Embryonic facial prominence (tissue), 1 donor: Measurements from ENCODE around the gene OPCML.

ENCODE experiments used
- DNase-seq: peaks from one replicate; pipeline ENCODE4 v3.0.0-alpha.2; 2016; ENCODE audit errors: extremely low spot score

The OPCML gene

GRCh38 chr11:132852361-132852760, 679.9 kb downstream of the OPCML start:
- no peak for DNase-seq

GRCh38 chr11:132851247-132851646, 681.1 kb downstream of the OPCML start:
- no peak for DNase-seq

- no peak for DNase-seq
Measured at GRCh38 chr11:132850266-132850665, 682.0 kb downstream of the OPCML start.

- DNase-seq = no peak
Measured at GRCh38 chr11:132848336-132848735, 684.0 kb downstream of the OPCML start.

- no peak for DNase-seq
Measured at GRCh38 chr11:132846075-132846474, 686.2 kb downstream of the OPCML start.

- no peak for DNase-seq
Measured at GRCh38 chr11:132844956-132845696, 687.2 kb downstream of the OPCML start.

GRCh38 chr11:132840660-132841059, 691.6 kb downstream of the OPCML start:
- no peak for DNase-seq

- DNase-seq = no peak
Measured at GRCh38 chr11:132840191-132840590, 692.1 kb downstream of the OPCML start.

GRCh38 chr11:132839236-132839945, 692.9 kb downstream of the OPCML start:
- DNase-seq = no peak

- no peak for DNase-seq
Measured at GRCh38 chr11:132838627-132839026, 693.7 kb downstream of the OPCML start.

GRCh38 chr11:132831272-132831671, 701.0 kb downstream of the OPCML start:
- DNase-seq = no peak

- no peak for DNase-seq
Measured at GRCh38 chr11:132824642-132825041, 707.7 kb downstream of the OPCML start.

GRCh38 chr11:132822276-132822675, 710.0 kb downstream of the OPCML start:
- DNase-seq = no peak

- DNase-seq = no peak
Measured at GRCh38 chr11:132821499-132821898, 710.8 kb downstream of the OPCML start.

- DNase-seq = no peak
Measured at GRCh38 chr11:132821014-132821413, 711.3 kb downstream of the OPCML start.

- no peak for DNase-seq
Measured at GRCh38 chr11:132818951-132819350, 713.4 kb downstream of the OPCML start.

- DNase-seq = no peak
Measured at GRCh38 chr11:132817387-132817786, 714.9 kb downstream of the OPCML start.

GRCh38 chr11:132814410-132814809, 717.9 kb downstream of the OPCML start:
- no peak for DNase-seq

GRCh38 chr11:132811649-132812048, 720.7 kb downstream of the OPCML start:
- DNase-seq = no peak

GRCh38 chr11:132809070-132809469, 723.2 kb downstream of the OPCML start:
- no peak for DNase-seq

GRCh38 chr11:132804258-132804657, 728.0 kb downstream of the OPCML start:
- DNase-seq = no peak

- no peak for DNase-seq
Measured at GRCh38 chr11:132803436-132803835, 728.9 kb downstream of the OPCML start.

GRCh38 chr11:132802947-132803346, 729.4 kb downstream of the OPCML start:
- DNase-seq = no peak
